A673 (cell line): ENCODE results near the gene PHETA1.

Source experiments
- EZH2 ChIP-seq: fragments of 200-600 bp; sonication (generic); IDR thresholded peaks from 2 replicates; pipeline ENCODE4 v1.6.1; 2017; ENCODE audit warnings: borderline replicate concordance, low read depth, mild to moderate bottlenecking, mixed read lengths, antibody characterized with exemption, low read length; ENCODE audit not compliant: poor library complexity, severe bottlenecking
- TF ChIP-seq, protein P1 (sequence below): fragments of 300-800, 200-600 bp; sonication (generic); conservative IDR thresholded peaks from 2 replicates; pipeline ENCODE4 v1.5.1; 2017; ENCODE audit warnings: low read depth, mild to moderate bottlenecking, antibody characterized with exemption, low read length, moderate library complexity, mixed read lengths

DNA sequence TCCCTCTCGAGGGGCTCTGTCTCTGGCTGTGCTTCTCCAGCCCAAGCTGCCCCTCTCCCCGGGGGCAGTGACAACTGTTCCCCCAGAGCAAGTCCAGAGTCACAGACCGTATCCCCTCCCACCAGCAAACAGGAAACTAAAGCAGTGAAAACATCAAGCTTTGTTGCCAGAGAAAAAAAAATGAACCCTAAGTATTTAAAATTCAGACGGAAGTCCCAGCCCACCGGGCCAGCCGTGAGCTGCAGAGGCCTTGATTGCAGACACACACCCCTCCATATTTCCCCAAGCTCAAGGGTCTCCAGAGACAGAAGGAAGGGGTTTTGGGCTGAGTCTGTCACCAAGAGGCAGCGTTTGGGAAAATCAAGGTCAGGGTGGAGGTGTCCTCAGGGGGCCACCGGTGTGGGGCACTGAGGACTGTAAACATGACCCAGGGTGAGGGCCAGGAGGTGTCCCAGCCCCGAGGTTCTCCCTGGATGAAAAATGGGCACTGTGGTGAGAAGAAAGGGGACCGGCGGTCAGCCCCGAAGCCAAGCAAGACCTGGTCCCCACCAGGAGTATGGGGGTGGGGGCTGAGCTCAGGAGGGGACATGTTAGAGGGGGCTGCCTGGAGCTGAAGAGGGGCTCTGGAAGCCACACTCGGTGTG, 7.7 kb downstream of the PHETA1 start:
- TF ChIP-seq, protein P1, sequence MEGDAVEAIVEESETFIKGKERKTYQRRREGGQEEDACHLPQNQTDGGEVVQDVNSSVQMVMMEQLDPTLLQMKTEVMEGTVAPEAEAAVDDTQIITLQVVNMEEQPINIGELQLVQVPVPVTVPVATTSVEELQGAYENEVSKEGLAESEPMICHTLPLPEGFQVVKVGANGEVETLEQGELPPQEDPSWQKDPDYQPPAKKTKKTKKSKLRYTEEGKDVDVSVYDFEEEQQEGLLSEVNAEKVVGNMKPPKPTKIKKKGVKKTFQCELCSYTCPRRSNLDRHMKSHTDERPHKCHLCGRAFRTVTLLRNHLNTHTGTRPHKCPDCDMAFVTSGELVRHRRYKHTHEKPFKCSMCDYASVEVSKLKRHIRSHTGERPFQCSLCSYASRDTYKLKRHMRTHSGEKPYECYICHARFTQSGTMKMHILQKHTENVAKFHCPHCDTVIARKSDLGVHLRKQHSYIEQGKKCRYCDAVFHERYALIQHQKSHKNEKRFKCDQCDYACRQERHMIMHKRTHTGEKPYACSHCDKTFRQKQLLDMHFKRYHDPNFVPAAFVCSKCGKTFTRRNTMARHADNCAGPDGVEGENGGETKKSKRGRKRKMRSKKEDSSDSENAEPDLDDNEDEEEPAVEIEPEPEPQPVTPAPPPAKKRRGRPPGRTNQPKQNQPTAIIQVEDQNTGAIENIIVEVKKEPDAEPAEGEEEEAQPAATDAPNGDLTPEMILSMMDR, result no peak
- TF ChIP-seq EZH2, result no peak
